Breast epithelium (tissue), 3 donors: ENCODE data around the gene AK8.

Experiments
- POLR2AphosphoS5 ChIP-seq, 3 donors: sonication (generic); formaldehyde crosslinking; IDR thresholded peaks; one replicate each; pipeline ENCODE4 v1.6.1; 2017; ENCODE audit warnings: antibody characterized with exemption in 3 of 3
- TF ChIP-seq, protein P1 (sequence below), 3 donors: fragments of 450-650 bp; IDR thresholded peaks; one replicate each; pipeline ENCODE4 v1.5.1; 2016 to 2017; ENCODE audit warnings: antibody characterized with exemption in 3 of 3, mild to moderate bottlenecking in 3 of 3, moderate library complexity in 3 of 3

DNA sequence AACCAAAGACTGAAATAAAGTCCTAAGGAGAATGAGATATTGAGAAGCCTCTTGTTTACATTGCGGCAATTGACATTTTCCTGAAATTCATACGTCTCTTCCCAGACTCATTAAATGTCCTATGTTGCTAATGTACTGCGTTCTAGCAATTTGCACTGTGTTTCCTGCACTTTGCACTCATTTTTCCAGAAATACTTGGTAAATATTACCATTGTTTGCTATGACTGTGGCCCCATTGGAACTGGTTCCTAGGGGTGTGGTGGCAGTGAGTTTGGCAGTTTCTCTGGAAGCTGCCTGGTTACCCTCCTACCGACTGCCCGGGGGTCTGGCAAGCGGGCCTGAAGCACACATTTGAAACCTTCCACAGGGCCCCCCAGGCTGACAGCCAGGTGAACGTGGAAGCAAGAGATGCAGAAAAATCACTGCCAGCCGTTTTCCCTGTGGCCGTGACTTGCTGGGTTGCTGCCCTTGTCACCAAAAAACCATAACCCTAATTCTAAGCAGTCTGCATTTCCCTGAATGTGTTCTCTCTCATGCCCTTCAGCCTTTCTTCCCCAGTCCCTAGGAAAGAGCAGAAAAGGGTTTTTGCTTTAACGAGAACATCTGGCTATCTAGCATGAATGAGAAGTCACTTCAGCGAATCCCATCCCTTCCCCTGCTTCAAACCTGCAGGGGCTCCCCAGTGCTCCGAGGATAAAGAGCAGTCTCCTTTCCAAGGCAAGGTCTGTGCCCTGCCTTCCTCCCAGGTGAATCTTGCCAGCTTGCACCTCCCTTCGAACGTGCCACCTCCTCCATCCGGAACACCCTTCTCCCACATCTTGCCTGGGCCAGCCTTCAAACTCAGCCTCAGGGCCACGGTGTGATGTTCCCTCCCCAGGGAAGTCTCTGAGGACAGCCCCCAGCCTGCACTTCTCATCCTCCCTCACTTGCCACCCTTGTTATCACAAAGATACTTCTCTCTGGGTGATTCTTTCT is 84.2 kb downstream of the AK8 start:
- TF ChIP-seq, protein P1, sequence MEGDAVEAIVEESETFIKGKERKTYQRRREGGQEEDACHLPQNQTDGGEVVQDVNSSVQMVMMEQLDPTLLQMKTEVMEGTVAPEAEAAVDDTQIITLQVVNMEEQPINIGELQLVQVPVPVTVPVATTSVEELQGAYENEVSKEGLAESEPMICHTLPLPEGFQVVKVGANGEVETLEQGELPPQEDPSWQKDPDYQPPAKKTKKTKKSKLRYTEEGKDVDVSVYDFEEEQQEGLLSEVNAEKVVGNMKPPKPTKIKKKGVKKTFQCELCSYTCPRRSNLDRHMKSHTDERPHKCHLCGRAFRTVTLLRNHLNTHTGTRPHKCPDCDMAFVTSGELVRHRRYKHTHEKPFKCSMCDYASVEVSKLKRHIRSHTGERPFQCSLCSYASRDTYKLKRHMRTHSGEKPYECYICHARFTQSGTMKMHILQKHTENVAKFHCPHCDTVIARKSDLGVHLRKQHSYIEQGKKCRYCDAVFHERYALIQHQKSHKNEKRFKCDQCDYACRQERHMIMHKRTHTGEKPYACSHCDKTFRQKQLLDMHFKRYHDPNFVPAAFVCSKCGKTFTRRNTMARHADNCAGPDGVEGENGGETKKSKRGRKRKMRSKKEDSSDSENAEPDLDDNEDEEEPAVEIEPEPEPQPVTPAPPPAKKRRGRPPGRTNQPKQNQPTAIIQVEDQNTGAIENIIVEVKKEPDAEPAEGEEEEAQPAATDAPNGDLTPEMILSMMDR (IDR thresholded peaks at IDR 0.05) = no peak
- TF ChIP-seq POLR2AphosphoS5 (IDR thresholded peaks at IDR 0.05) = no peak
